NCI-H524 (cell line): Measurements from ENCODE around the gene ARHGAP42.
A peak's percentile ranks its signal among the peaks of the same experiment; 100 is the strongest.

ENCODE experiments used
- DNase-seq, 2 experiments: peaks; one replicate each; lab custom pipeline; 2025; lab: John Stamatoyannopoulos, UW

The ARHGAP42 gene

DNA sequence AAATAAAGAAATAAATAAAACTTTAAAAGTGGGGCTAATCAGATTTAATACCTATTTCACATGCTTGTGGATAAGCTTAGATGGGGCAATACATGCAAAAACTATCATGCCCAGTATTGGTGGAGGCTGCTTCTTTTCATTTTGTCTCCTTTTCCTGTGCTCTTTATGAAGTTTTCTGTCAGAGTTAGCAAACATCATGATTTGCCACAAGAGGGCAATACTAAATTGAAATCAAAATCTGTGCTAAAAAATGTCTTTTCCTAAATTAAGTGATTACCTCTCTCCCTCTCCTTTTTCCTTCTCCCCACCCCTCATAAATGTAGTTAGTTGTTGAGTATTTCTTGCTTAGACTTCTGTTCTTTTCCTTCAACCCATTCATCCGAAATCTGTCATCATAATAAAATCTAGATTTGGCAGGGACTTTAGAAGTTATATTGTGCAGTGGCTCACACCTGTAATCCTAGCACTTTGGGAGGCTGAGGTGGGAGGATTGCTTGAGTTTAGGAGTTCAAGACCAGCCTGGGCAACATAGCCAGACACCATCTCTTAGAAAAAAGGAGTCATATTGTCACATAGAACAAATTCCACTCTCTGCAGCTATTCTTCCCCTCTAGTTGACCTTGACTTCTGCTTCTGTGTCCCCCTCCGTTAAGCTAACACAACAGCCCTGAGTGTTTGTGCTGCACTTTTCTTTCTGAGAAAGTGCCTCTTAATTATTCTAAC, 4.7 kb upstream of the ARHGAP42 start:
- peak in 1 of 2 experiments; percentile 26 for DNase-seq

DNA sequence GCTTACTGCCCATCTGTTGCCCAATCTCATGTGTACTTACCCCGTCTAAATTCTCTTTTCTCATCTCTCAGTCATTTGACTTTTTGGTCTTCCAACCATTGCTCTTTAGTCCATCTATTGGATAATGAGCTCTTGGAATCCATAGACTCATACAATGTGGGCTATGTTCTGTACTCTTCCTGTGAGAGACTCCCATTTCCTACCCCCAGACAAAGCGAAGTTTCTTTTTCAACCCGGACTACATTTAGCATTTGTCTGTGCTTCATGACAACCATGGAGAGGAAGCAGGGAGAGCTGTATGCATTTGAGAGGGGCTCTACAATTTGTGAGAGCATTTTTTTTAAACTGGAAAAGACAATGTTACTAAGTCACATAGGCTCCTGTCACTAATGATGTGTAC, 4.0 kb upstream of the ARHGAP42 start:
- DNase-seq: peak in 1 of 2 experiments; percentile 30

DNA sequence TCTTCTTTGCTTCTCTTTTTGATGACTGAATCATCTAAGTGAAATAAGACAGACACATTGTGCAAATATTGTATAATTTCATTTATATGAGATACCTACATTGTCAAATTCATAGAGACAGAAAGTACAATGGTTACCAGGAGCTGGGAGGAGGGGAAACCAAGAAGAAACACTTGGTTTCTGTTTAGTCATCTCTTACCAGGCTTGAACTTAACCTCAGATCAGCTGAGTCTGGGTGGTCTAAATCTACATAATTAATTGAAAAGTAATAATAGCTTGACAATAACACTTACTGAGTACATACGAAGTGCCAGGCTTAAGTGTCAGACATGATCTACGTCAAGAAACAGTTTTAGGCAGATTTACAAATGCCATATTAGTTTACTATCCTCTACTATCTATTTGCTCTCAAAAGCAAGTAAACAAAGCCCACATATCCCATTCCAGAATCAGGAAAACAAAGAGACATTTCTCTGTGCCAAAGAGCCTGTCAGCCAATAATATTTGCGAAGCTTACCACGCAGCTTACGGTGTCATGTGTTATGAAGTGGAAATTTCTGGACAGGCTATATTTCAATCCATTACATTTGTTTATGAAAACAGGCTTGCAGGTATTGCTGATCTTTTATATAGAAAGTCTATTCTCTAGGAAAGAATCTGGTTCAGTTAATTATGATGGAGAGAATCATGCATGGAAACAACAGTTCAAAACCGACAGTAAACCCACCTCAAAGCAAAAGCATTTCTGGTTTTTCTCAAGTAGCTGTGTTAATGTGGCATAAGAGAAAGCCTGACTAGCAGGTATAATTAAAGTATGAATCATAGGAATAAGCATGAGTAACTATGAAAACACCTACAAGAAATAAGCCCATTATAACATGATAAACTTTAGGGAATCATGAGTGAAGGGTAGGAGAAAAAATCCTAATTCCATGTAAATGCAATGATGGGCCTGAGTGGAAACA, 2.7 kb upstream of the ARHGAP42 start:
- no peak for DNase-seq

DNA sequence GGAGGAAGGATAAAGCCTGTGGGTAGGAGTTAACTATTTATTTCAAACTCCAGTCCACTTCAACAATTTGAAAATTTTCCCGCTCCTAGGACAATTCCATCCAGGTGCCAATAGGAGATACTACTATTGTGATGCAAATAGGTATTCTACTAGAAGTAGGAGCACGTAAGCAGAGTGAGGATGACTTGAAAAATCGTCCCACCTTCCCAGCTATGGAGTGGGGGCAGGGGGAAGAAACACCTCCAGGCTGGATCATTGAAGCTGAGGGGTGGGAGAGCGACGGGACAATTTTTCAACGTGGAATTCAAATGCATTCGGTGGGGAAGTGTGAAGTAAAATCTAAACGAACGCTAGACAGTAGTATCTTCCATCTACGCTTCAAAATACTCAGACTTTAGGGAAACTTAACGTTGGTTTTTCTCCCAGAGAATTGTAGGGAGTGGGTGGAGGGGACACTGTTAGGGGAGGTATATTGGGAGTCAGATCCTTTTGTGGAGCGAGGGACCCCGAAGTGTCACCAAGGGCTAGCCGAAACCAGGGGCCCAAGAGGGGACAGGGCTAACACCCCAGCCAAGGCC, 523 bp upstream of the ARHGAP42 start:
- no peak for DNase-seq

DNA sequence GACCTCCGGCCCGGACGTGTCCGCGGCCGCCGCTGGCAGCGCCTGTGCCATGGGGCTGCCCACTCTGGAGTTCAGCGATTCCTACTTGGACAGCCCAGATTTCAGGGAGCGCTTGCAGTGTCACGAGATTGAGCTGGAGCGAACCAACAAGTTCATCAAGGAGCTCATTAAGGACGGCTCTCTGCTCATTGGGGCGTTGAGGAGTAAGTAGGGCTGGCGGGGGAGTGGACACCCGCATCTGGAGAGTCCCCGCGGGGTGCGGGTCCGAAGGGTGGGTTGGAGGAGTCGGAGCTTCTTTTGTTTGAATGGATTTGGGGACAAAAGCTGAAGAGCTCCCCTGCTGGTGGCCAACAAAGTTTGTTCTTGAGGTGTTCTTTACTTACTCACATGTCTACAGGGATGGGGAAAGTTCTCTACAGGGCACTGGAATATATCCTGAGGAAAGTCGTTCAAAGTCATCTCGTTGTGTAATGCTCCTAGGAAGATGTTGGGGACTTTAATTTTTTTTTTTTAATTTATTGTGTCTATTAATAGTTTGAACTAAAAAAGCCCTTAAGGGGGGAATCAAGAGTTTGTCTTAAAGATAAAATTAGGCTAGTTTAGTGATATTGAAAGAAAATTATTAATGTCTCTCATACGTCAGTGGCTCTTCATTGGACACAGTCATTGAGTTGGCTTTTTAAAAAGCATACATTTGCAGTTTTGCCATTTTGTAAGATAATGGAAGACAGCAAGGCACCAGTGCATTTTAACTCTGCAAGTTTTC, 725 bp downstream of the ARHGAP42 start:
- peak; percentile 9 to 63 for DNase-seq

DNA sequence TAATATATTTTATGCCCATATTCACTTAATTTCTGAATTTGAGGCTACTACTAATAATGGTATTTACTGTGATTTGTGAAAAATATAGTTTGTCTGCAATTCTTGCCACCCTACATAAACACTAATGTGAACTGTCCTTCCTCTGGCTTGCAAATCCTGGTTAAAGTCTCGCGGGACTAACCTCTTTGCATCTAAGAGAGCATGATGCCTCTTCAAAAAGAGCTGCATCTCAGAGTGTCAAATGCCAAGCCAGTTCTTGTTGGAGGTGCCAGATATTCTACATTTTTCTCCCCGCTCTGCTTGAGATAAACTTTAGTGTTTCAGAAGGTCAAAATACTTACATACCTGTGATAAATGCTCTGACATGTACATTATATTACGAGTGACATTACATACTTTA, 2.1 kb downstream of the ARHGAP42 start:
- no peak for DNase-seq

DNA sequence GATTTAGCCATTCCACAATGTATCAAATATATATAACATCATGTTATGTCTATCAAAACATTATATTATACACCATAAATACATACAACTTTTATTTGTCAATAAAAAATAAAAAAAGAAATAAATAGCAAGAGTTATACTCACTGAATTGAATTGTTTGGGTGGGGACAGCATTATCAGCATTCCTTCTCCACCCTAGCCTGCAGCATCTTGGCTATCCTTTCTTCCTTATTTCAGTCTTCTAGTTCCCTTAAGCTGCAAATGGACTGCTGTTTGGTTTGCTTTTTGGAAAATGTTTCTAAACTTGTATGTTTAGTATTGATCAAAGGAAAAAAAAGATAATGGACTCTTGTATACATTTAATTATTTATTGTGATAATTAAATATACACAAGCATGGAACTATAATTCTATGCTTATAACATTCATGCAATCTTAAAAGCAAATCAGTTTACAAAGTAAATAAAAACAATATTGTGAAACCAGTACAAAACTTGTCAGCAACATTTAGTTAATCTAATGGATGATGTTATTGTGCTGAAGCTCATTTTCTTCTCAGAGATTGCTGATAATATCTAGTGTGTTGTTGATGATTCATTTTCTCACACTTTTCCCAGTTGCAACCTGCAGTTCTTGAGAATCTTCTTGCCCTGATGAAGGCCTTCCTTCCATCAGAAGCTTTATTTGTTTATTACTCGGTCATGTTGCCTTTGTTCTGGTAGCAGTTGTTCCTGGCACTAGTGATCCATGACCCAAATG, 5.0 kb downstream of the ARHGAP42 start:
- DNase-seq: no peak

DNA sequence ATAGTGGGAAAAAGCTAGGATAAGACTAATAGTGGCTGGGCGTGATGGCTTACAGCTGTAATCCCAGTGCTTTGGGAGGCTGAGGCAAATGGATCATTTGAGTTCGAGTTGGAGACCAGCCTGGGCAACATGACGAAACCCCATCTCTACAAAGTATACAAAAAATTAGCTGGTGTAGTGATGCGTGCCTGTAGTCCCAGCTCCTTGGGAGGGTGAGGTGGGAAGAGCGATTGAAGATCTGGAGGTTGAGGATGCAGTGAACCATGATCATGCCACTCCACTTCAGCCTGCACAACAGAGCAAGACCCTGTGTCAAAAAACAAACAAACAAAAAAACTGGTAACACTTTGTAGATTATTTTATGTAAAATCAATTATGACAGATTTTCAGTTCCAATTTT, 8.8 kb downstream of the ARHGAP42 start:
- DNase-seq: no peak

DNA sequence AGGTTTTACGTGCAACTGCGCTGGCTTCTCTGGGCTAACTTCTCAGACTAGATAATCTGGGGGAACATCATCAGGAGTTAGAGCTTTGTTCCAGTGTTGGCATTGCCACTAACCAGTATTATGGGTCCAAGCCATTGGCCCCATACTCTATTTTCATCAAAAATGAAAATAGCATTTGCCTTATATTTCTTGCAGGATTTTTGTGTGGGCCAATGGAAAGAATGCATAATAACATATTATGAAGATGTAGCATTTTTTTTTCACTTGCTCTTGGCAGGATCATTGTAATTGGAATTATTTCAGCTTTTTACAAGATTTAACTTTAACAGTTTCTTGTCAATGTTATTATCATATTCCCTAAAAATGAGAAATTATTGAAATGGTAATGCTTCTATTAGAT, 16.1 kb downstream of the ARHGAP42 start:
- DNase-seq: no peak

DNA sequence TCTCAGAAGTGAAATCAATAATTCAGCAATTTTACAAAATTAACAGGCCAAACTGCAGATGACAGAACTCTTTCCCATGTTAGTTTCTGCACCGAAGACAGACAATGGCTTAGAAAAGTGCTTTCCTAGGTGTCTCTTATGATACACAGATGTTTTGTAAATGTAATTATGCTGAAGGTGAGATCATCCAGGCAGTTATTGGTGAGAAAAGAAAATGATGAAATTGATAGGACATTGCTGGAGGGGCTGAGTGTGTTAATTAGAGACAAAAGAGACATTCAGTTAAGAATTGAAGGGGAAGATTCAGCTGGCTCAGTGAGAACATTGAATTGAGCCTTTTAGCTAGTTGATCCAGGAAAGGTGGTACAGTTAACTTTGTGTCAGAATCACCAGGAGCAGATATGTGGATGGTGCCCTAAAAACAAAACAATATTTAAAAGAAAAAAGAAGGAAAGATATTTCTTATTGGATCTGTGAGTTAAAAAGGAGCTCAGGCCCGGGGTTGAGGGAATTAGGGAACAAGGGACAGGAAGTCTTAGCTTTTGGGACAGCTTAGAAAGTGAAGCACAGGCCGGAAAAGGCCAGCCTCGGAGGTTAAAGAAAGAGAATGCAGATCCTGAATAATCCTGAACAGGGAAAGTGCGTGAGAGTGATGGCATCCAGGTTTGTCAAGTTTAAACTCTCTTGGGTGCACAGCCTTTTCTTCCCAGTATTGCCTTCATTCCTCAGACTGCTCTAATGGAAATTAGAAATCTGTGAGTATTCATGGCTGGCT, 16.9 kb downstream of the ARHGAP42 start:
- DNase-seq: no peak

DNA sequence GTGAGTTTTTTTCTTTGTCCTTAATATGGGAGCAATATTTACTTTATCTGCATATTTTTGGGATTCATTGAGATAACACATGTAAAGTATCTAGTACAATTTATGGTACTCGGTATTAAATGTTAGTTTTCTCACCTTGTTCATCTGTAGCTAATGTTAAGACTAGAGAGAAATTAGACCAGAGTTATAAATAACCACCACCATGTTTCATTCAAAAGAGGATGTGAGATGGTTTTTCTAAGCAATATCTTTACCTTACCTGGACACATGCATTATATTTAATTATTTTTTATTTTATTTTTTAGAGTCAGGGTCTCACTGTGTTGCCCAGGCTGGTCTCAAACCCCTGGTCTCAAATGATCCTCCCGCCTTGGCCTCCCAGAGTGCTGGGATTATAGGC, 18.4 kb downstream of the ARHGAP42 start:
- DNase-seq: no peak

DNA sequence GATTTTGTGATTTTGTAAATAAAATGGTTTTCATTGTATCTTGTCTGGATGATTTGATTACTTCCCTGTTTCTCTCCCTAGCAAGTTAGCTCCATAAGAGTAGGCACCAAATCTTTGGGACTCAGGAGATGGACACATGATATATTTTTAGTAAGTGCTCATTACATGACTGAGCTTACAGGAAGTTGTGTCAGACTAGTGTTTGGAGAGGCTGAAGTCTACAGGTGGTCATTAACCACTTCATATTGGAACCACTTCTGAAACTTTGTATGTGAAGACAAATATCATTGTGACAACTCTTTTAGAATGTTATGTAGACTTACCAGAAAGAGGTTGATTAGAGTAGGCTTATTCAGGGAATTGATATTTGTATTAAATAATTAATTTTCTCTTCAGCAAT, 19.1 kb downstream of the ARHGAP42 start:
- no peak for DNase-seq

DNA sequence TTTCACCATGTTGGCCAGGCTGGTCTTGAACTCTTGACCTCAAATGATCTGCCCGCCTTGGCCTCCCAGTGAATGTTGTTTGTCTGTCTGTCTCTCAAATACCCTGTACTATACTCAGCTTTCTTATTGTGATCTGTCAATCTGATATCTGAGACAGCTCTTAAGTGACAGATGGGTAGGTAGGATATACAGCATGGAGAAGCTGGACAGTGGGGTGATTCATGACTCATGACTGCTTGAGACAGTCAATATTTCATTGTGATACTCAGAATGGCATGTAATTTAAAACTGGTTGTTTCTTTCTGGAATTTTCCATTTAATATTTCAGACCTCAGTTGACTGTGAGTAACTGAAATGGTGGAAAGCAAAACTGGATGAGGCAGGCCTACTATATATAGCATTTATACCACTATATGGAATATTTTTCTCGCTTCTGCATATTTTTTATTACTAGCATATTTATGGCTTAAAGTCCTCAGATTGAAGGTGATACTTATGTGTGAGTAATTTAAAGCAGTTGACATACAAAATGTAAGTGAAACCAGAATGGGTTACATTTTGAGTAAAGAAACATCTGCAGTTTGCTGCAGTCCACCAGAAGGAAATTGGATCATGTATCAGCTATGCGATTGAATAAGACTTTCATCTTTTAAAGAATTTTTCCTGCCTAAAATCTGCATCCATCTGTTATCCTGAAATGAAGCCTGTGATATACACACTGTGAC, 22.3 kb downstream of the ARHGAP42 start:
- DNase-seq: peak; percentile 6 to 70

DNA sequence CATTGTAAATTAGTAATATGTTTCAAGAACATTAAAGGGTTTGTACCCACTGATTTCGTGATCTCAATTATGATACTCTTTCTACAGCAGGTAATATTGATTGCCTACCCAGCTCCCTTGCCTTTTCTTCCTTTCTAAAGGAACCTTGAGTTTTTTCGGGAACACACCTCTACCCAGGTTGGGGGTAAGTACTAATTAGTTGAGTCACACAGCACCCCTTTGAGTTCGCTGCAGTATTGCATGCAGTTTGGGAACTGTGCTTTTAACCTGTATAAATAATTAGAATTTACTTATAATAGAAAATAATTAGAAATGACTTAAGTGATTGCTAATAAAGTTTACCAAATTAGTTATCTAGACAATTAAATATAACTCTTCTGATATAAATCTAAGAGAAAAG, 24.9 kb downstream of the ARHGAP42 start:
- no peak for DNase-seq

DNA sequence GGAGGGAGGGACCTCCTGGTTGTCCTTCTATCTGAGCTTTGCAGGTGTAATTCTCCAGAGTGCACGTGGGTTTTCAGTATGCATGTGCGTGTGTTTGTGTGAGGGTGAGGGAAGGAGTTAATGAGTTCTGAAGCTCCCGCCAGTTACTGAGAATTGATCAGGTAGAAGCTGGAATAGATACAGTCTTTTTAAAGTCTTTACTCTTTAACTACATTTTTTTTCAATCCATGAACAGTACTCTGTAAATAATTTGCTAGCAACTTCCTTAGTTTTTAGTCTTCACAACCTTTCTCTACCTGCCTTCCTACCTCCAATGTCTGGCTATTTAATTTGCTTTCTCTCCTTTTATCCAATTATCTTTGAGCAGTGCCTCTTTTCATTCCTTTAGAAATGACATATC, 25.5 kb downstream of the ARHGAP42 start:
- DNase-seq: peak in 1 of 2 experiments; percentile 47

DNA sequence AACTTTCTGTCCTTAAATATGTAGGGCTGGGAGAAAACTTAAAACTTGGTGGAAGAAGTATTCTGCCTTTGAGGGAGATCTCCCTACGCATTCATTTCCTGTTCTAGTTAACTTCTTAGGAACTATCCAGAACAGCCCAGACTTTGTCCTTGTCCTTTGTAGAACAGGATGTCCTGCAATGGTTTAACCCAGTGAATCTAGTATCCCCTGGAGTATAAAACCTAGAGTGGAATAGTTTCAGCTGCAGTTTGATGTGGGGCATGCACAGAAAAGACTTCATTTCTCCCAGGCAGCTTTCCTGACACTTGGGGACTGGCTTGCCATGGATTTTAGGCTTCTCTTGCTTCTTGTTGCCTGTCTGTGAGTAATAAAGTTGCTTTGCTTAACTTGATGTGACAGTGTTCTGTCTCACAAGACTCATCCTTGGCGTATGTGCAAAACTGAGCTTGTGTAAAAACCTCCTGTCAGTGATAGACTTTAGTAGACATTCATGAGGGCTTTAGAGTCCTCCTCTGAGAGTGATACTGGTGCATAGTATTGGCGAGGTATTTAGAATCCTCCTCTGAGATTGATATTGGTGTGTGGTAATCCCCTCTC, 28.2 kb downstream of the ARHGAP42 start:
- no peak for DNase-seq

DNA sequence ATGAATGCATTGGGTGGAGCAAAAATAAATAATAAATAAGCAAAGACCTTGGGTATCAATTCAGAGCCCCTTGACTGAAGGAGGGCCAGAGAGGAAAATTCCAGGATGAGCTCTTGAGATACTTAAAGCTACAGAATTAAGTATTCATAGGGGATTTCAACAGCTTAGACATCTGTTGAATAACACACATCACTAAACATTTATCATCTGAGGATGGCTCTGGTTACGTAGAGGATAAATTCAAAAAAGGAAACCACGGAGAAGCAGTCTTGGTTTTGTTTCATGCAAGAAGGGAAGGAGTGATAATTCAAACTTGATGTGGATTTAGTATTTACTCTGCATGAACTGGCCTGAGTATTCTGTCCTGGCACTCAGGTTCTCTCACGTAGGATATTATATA, 29.8 kb downstream of the ARHGAP42 start:
- peak; percentile 67 to 90 for DNase-seq

DNA sequence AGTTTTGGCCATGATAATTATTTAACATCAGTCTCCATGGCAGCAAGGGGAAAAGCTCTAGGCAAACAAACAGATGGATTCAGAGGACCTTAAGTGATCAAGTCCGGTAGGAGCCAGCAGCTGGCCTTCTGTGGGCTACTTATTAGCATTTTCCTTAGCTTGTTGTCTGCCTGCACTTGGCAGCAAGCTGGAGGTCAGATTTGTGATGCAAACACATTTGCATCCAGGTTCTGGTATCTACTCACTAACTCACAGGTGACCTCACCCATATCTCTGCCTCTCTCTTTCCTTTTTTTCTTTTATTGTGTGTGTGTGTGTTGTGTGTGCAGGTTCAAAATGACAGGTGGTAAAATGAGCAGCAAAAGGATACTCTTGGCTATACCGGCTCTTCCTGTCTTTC, 32.3 kb downstream of the ARHGAP42 start:
- DNase-seq: peak; percentile 75 to 90

DNA sequence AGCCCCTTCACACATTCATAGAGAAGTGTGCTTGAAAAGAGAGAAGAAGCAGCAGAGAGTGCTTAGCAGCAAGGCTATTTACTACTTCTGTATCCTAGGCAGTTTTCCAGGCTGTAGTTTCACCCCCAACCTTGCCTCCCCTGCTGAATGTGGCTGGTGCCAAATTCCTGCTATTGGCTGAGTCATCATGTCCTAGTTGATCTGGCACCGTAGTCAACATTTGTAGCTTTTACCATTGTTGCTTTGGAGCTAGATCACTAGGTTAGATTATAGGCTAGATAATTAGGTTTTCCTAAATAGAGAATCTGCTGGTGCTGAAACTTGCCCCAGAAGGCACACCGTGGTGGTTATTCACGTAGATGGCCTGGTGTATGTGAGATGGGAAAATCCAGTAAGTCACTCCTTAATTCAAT, 32.7 kb downstream of the ARHGAP42 start:
- peak in 1 of 2 experiments; percentile 35 for DNase-seq
